ENCODE results near the gene ENTPD6.
"Not testable (repeated sequence)": the region's sequence is repeated elsewhere in the genome, so short reads cannot be mapped to it uniquely, and the experiment has no call there.

Gene ENTPD6

DNA sequence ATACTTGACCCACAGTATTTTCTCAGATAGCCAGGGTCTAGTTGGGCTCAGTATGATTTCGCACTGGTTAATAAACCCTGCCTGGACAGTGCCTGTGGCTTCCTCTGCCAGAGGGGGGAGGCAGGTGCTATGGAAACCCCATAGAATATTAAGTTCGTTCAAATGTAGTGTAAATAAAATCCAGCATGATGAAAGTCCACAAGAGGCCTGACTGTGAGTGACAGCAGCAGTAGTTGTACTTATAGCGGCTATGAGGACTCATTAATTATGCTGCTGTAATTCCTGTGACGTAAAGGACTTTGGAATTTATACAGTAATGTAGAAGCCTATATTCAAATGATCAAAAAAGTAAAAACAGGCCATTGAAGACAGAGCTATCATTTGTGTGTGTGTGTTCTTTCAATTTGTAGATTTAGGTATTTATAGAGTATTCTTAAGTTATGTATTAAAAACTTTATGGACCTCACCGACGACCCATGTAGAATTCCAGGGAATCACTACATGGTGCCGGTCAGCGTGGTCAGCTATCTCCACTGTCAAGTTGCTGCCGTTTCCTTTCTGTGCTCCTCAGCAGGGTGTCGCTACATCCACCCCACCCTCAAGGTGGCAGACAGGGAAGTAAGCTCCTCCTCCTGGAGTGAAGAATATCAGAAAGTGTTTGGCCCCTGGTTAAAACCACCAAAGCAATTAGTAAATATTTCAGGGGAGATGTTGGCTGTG is 62.4 kb downstream of the ENTPD6 start:
- DNase-seq (ENCODE audit: low read depth, low spot score): no peak
- peaks cover 3% of the 10 kb centered on the region for H3K4me1 ChIP-seq (ENCODE audit: insufficient read depth, insufficient read length)
- H3K9me3 ChIP-seq (ENCODE audit: insufficient read depth, low read length): peaks cover 14% of the 10 kb centered on the region; the same call in 1 of the 2 replicates
- no peaks in the 10 kb centered on the region for H3K27me3 ChIP-seq (ENCODE audit: insufficient read depth, insufficient read length)
- H3K36me3 ChIP-seq (ENCODE audit: insufficient read depth, insufficient read length, low read length): peaks cover 58% of the 10 kb centered on the region
- H3K4me3 ChIP-seq (ENCODE audit: insufficient read length, low read depth): no peak overlapping the region
- no peak overlapping the region for H3K9ac ChIP-seq (ENCODE audit: insufficient read length, low read depth)
- TF ChIP-seq YY1 (IDR thresholded peaks at IDR 0.05; ENCODE audit: insufficient read depth, insufficient read length) (no peak), SUZ12 (IDR thresholded peaks at IDR 0.05; ENCODE audit: extremely low read depth, insufficient read depth, insufficient read length) (no peak), ZNF274 (IDR thresholded peaks at IDR 0.05; ENCODE audit: low read depth, low read length) (no peak)

DNA sequence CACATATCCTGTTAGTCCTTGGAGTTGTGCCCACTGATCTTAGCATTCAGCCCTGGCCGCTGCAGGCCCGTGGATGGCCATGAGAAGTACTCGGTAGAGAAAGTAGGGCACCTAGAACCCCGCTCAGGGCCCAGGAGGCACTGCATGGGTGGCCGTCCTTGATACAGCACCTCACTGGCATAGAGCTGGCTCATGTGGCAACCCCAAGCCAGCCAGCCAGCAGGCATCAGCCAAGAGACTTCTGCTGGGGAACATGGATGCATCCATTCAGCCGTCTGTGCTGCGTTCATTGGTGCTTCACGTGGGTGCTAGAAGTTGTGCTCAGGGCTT is 62.9 kb downstream of the ENTPD6 start:
- no peak for DNase-seq (ENCODE audit: low read depth, low spot score)
- no peak overlapping the region for H3K9ac ChIP-seq (ENCODE audit: insufficient read length, low read depth)
- H3K4me3 ChIP-seq (ENCODE audit: insufficient read length, low read depth): no peak overlapping the region
- no peak for TF ChIP-seq SUZ12 (IDR thresholded peaks at IDR 0.05; ENCODE audit: extremely low read depth, insufficient read depth, insufficient read length)
- TF ChIP-seq ZNF274 (IDR thresholded peaks at IDR 0.05; ENCODE audit: low read depth, low read length): no peak
- no peak for TF ChIP-seq YY1 (IDR thresholded peaks at IDR 0.05; ENCODE audit: insufficient read depth, insufficient read length)
- no peaks in the 10 kb centered on the region for H3K27me3 ChIP-seq (ENCODE audit: insufficient read depth, insufficient read length)
- peaks cover 58% of the 10 kb centered on the region for H3K36me3 ChIP-seq (ENCODE audit: insufficient read depth, insufficient read length, low read length)
- H3K9me3 ChIP-seq (ENCODE audit: insufficient read depth, low read length): peaks cover 14% of the 10 kb centered on the region; the same call in 1 of the 2 replicates
- peaks cover 3% of the 10 kb centered on the region for H3K4me1 ChIP-seq (ENCODE audit: insufficient read depth, insufficient read length)

DNA sequence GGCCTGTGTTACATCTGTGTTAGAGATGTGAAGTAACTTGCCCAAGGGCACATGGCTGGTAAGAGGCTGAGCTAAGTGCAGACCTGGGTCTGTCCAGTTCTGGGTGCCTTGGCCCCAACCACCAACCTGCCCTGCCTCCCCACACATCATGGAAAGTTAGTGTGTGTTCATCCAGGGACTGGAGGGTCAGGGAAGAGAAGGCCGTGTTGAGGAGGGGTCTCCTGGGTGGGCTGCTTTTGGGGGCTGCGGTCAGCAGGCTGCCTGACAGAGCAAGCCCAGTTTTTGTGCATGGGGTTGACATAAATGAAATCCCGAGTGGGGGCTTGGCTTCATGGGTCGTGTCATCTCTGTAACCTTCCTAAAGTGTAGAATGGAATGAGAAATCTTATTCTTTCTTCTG is 63.3 kb downstream of the ENTPD6 start:
- H3K36me3 ChIP-seq (ENCODE audit: insufficient read depth, insufficient read length, low read length): peaks cover 58% of the 10 kb centered on the region
- no peaks in the 10 kb centered on the region for H3K27me3 ChIP-seq (ENCODE audit: insufficient read depth, insufficient read length)
- peaks cover 3% of the 10 kb centered on the region for H3K4me1 ChIP-seq (ENCODE audit: insufficient read depth, insufficient read length)
- H3K9me3 ChIP-seq (ENCODE audit: insufficient read depth, low read length): peaks cover 14% of the 10 kb centered on the region; the same call in 1 of the 2 replicates
- TF ChIP-seq SUZ12 (IDR thresholded peaks at IDR 0.05; ENCODE audit: extremely low read depth, insufficient read depth, insufficient read length) (no peak), YY1 (IDR thresholded peaks at IDR 0.05; ENCODE audit: insufficient read depth, insufficient read length) (no peak), ZNF274 (IDR thresholded peaks at IDR 0.05; ENCODE audit: low read depth, low read length) (no peak)
- DNase-seq (ENCODE audit: low read depth, low spot score): no peak
- H3K4me3 ChIP-seq (ENCODE audit: insufficient read length, low read depth): no peak overlapping the region
- no peak overlapping the region for H3K9ac ChIP-seq (ENCODE audit: insufficient read length, low read depth)

DNA sequence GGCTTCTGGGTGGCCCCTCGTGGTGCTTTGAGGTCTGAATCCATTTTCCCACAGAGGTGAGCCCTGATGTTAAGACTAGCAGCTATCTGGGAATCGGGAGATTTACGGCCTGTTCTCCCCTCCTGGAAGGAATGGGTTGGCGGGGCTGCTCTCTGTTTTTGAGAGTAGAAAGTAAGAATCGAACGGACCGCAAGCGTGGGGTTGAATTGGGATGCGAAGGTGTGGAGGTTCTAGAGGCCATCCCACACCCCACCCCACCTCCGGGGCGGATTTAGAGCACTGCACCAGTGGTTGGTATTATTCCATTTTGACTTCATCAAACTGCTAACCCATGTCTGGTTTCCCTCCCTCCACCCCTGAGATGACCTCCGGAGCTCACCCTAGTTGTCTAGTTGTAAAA is 63.8 kb downstream of the ENTPD6 start:
- TF ChIP-seq YY1 (IDR thresholded peaks at IDR 0.05; ENCODE audit: insufficient read depth, insufficient read length) (no peak), SUZ12 (IDR thresholded peaks at IDR 0.05; ENCODE audit: extremely low read depth, insufficient read depth, insufficient read length) (no peak), ZNF274 (IDR thresholded peaks at IDR 0.05; ENCODE audit: low read depth, low read length) (no peak)
- H3K27me3 ChIP-seq (ENCODE audit: insufficient read depth, insufficient read length): no peaks in the 10 kb centered on the region
- no peak overlapping the region for H3K9ac ChIP-seq (ENCODE audit: insufficient read length, low read depth)
- H3K4me3 ChIP-seq (ENCODE audit: insufficient read length, low read depth): no peak overlapping the region
- peaks cover 57% of the 10 kb centered on the region for H3K36me3 ChIP-seq (ENCODE audit: insufficient read depth, insufficient read length, low read length)
- H3K4me1 ChIP-seq (ENCODE audit: insufficient read depth, insufficient read length): peaks cover 3% of the 10 kb centered on the region
- DNase-seq (ENCODE audit: low read depth, low spot score): no peak
- H3K9me3 ChIP-seq (ENCODE audit: insufficient read depth, low read length): peaks cover 14% of the 10 kb centered on the region; the same call in 1 of the 2 replicates

DNA sequence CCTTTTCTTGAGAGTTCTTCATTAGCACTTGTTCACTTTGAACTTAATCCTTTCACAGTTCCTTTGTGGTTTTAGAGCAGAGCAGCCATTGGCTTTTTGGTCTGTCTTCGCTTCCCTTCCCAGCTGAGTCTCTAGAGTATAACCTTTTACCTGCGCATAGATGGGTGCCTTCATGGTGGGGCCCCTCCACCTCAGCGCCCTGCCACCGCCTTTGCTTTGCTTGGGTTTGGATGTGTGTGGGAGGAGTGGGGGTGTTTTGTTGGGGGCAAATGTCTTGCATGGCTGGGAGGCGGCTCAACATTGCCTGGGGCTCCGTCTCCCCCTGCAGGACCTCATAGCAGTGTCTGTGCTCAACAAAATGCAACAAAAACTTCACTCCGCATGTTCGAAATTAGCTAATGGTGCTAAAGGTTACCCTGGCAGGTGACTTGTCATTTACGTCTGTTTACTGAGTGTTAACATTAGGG is 64.3 kb downstream of the ENTPD6 start:
- no peak overlapping the region for H3K9ac ChIP-seq (ENCODE audit: insufficient read length, low read depth)
- H3K4me1 ChIP-seq (ENCODE audit: insufficient read depth, insufficient read length): peaks cover 3% of the 10 kb centered on the region
- TF ChIP-seq ZNF274 (IDR thresholded peaks at IDR 0.05; ENCODE audit: low read depth, low read length): no peak
- no peak for TF ChIP-seq YY1 (IDR thresholded peaks at IDR 0.05; ENCODE audit: insufficient read depth, insufficient read length)
- H3K9me3 ChIP-seq (ENCODE audit: insufficient read depth, low read length): peaks cover 14% of the 10 kb centered on the region; the same call in 1 of the 2 replicates
- no peak for DNase-seq (ENCODE audit: low read depth, low spot score)
- no peak overlapping the region for H3K4me3 ChIP-seq (ENCODE audit: insufficient read length, low read depth)
- no peaks in the 10 kb centered on the region for H3K27me3 ChIP-seq (ENCODE audit: insufficient read depth, insufficient read length)
- peaks cover 53% of the 10 kb centered on the region for H3K36me3 ChIP-seq (ENCODE audit: insufficient read depth, insufficient read length, low read length)

DNA sequence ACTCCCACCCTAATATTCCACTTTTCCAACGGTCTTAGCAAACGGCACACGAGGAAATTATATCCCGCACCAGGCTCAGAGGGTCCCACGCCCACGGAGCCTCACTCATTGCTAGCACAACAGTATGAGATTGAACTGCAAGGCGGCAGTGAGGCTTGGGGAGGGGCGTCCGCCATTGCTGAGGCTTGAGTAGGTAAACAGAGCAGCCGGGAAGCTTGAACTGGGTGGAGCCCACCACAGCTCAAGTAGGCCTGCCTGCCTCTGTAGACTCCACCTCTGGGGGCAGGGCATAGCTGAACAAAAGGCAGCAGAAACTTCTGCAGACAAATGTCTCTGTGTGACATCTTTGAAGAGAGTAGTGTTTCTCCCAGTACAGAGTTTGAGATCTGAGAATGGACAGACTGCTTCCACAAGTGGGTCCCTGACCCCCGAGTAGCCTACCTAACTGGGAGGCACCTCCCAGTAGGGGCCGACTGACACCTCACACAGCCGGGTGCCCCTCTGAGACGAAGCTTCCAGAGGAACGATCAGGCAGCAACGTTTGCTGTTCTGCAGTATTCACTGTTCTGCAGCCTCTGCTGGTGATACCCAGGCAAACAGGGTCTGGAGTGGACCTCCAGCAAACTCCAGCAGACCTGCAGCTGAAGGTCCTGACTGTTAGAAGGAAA is 65.4 kb downstream of the ENTPD6 start:
- not testable (repeated sequence) for H3K27me3 ChIP-seq (ENCODE audit: insufficient read depth, insufficient read length); DNase-seq (ENCODE audit: low read depth, low spot score); H3K9ac ChIP-seq (ENCODE audit: insufficient read length, low read depth); H3K4me3 ChIP-seq (ENCODE audit: insufficient read length, low read depth); H3K4me1 ChIP-seq (ENCODE audit: insufficient read depth, insufficient read length)
- peaks cover 45% of the 10 kb centered on the region for H3K36me3 ChIP-seq (ENCODE audit: insufficient read depth, insufficient read length, low read length)
- peaks cover 14% of the 10 kb centered on the region; the same call in 1 of the 2 replicates for H3K9me3 ChIP-seq (ENCODE audit: insufficient read depth, low read length)

DNA sequence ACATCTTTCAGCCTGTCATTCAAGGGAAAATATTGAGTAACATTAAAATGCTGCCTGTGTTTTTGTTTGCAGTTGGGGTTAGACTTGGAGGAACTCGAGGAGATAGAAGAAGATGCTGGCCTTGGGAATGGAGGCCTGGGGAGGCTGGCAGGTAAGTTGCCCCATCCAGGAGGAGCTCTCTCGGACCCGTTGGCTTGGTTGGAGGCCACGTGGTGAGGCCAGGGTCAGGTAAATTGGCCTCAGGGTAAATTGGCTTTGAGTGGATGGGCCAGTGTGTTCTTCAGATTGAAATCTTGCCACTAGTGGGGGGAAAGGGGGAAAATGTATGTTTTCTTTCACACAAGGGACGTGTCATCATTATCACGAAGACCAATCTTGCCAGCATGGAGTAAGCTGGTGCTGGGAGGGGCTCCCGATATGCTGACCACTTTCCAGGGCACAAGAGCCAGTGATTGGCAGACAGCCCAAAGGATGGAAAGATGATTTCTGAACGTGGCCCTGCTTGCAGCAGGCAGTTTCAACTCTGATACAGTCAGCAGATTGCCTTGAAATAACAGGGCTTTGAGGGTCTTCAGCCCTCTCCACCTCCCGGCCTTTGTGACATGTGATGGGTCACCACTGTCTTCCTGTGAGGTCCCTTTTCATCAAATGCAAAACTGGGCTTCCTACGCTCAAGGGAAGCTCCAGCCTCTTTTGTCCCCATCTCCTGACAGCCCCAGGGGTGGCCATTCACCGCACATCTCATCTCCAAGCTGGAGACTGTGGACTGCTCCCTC is 73.7 kb downstream of the ENTPD6 start:
- DNase-seq (ENCODE audit: low read depth, low spot score): no peak
- H3K36me3 ChIP-seq (ENCODE audit: insufficient read depth, insufficient read length, low read length): peaks cover 49% of the 10 kb centered on the region

More for the DNA sequence above, 73.7 kb downstream of the ENTPD6 start:
- Histone ChIP-seq H3K4me3 (ENCODE audit: insufficient read length, low read depth) (no peak overlapping the region), H3K27me3 (ENCODE audit: insufficient read depth, insufficient read length) (no peaks in the 10 kb centered on the region), H3K9ac (ENCODE audit: insufficient read length, low read depth) (no peak overlapping the region), H3K9me3 (ENCODE audit: insufficient read depth, low read length) (no peaks in the 10 kb centered on the region), H3K4me1 (ENCODE audit: insufficient read depth, insufficient read length) (peaks cover 5% of the 10 kb centered on the region)
- TF ChIP-seq ZNF274 (IDR thresholded peaks at IDR 0.05; ENCODE audit: low read depth, low read length) (no peak), SUZ12 (IDR thresholded peaks at IDR 0.05; ENCODE audit: extremely low read depth, insufficient read depth, insufficient read length) (no peak), YY1 (IDR thresholded peaks at IDR 0.05; ENCODE audit: insufficient read depth, insufficient read length) (no peak)
